Panc1 (cell line): ENCODE measurements around the gene JMJD1C.

Experiments used
- POLR2AphosphoS5 ChIP-seq: IDR thresholded peaks from 2 replicates; pipeline ENCODE4 v1.6.1; 2012; ENCODE audit warnings: mild to moderate bottlenecking, low read depth, low read length, moderate library complexity
- TF ChIP-seq, protein P1 (sequence below): fragments of 450-650 bp; IDR thresholded peaks from 2 replicates; pipeline ENCODE4 v1.5.1; 2017; ENCODE audit warnings: mild to moderate bottlenecking

DNA sequence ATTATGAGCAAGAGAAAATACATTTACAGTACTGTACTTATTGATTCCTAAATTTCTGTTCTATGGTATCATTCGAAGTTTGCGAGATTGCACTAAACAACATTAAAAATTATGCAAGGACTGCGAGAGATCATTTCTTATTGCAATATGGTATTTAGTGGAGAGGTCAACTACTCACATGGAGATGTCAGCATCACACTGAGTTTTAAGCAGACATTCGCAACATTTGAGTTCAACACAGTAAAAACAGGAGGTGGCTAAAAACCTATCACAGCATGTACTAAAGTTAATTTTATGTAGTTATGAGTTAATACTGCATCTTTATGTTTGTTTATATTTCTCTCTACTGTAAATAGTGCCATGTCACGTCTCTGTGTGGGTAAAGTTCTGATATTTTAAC lies 53.5 kb downstream of the JMJD1C start:
- TF ChIP-seq, protein P1, sequence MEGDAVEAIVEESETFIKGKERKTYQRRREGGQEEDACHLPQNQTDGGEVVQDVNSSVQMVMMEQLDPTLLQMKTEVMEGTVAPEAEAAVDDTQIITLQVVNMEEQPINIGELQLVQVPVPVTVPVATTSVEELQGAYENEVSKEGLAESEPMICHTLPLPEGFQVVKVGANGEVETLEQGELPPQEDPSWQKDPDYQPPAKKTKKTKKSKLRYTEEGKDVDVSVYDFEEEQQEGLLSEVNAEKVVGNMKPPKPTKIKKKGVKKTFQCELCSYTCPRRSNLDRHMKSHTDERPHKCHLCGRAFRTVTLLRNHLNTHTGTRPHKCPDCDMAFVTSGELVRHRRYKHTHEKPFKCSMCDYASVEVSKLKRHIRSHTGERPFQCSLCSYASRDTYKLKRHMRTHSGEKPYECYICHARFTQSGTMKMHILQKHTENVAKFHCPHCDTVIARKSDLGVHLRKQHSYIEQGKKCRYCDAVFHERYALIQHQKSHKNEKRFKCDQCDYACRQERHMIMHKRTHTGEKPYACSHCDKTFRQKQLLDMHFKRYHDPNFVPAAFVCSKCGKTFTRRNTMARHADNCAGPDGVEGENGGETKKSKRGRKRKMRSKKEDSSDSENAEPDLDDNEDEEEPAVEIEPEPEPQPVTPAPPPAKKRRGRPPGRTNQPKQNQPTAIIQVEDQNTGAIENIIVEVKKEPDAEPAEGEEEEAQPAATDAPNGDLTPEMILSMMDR = no peak
- no peak for TF ChIP-seq POLR2AphosphoS5
